NB4 (cell line): ENCODE results near the gene SSTR4.

Source experiments
- MYC ChIP-seq: IDR thresholded peaks from 2 replicates; pipeline ENCODE4 v1.6.1; 2011; ENCODE audit warnings: low read depth, low read length
- POLR2A ChIP-seq: IDR thresholded peaks from 2 replicates; pipeline ENCODE4 v1.6.1; 2011; ENCODE audit warnings: mild to moderate bottlenecking; ENCODE audit not compliant: insufficient read length; ENCODE audit errors: extremely low read depth
- TF ChIP-seq, protein P1 (sequence below): IDR thresholded peaks from one replicate; pipeline ENCODE4 v1.5.1; 2012; ENCODE audit warnings: low read depth, low read length

DNA sequence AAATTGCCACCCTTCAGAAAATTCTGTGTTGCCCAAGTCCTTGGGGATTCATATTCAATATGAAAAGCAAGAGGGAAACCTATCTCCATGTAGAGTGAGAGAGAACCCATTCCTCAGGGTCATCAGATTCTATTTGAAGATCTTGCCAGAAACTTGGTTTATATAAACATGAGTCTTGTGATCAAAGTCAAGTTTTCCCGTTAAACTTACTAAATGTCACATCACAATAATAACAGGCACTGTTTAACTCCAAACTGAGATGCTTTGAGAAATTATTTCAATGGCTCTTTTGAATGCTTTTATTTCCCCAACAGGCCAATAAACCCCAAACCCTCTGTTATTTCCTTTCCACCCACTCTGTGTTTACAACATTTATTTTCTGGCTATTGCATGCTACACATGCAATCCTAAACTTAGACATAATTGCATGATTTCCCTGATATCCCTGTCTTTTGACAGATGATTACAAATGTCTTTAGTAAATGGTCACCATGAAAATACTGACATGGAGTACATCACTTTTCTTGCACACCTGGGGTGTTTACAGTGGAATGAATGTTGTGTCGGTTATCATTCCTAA is 31.1 kb upstream of the SSTR4 start:
- TF ChIP-seq, protein P1, sequence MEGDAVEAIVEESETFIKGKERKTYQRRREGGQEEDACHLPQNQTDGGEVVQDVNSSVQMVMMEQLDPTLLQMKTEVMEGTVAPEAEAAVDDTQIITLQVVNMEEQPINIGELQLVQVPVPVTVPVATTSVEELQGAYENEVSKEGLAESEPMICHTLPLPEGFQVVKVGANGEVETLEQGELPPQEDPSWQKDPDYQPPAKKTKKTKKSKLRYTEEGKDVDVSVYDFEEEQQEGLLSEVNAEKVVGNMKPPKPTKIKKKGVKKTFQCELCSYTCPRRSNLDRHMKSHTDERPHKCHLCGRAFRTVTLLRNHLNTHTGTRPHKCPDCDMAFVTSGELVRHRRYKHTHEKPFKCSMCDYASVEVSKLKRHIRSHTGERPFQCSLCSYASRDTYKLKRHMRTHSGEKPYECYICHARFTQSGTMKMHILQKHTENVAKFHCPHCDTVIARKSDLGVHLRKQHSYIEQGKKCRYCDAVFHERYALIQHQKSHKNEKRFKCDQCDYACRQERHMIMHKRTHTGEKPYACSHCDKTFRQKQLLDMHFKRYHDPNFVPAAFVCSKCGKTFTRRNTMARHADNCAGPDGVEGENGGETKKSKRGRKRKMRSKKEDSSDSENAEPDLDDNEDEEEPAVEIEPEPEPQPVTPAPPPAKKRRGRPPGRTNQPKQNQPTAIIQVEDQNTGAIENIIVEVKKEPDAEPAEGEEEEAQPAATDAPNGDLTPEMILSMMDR, result no peak
- no peak for TF ChIP-seq POLR2A
- TF ChIP-seq MYC, result no peak
